ENCODE data around the gene NDUFAF7.
"Not testable (repeated sequence)": the region's sequence is repeated elsewhere in the genome, so short reads cannot be mapped to it uniquely, and the experiment has no call there.

The NDUFAF7 gene, protein sequence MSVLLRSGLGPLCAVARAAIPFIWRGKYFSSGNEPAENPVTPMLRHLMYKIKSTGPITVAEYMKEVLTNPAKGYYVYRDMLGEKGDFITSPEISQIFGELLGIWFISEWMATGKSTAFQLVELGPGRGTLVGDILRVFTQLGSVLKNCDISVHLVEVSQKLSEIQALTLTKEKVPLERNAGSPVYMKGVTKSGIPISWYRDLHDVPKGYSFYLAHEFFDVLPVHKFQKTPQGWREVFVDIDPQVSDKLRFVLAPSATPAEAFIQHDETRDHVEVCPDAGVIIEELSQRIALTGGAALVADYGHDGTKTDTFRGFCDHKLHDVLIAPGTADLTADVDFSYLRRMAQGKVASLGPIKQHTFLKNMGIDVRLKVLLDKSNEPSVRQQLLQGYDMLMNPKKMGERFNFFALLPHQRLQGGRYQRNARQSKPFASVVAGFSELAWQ

DNA sequence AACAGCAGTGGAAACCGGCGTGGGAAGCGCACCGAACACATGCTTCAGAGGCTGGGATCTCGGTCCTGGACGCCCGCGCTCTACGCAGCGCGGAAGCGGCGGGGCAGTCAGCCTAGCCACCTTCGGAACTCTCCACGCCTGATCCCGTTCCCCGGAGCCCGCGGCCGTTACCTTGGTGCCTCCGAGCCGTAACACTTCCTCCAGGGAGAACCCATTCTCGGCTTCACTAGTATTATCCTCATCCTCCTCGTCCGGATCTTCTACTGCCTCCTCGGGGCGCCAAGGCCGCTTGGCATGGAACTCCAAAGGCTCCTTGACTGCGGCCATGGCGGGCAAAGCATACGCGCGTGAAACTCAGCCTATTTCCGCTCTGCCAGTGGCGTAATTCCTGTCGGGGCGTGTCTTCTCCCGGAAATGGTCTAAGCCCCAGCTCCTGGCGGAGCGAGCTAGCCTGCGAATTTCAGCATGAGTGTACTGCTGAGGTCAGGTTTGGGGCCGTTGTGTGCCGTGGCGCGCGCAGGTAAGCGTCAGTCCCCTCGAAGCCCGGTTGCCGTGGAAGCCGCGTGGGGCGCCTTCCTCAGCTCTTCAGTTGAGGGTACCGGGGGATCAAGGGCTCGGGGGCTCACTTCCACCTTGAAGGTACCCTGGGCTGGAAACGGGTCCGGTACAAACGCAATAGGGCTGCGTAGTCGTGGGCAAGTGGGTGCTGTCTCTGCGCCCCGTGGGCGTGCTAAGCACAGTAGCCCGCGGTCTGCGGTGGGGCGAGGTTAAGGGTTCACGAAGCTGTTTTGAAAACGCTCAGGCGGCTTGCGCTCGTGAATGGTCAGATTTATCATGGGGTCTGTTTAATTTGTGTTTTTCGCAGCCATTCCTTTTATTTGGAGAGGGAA, at the start of gene NDUFAF7, which contains the start of gene CEBPZ:
Gene NDUFAF7, plus strand, starts transcription at position 418 of the 890 bp plus-strand sequence. Its CDS starts 48 bp downstream, at position 466.
Gene CEBPZ, minus strand, starts transcription at position 356 of the 890 bp plus-strand sequence. Its CDS starts 29 bp downstream, at position 327.
- DNase-seq = peak; percentile 96

DNA sequence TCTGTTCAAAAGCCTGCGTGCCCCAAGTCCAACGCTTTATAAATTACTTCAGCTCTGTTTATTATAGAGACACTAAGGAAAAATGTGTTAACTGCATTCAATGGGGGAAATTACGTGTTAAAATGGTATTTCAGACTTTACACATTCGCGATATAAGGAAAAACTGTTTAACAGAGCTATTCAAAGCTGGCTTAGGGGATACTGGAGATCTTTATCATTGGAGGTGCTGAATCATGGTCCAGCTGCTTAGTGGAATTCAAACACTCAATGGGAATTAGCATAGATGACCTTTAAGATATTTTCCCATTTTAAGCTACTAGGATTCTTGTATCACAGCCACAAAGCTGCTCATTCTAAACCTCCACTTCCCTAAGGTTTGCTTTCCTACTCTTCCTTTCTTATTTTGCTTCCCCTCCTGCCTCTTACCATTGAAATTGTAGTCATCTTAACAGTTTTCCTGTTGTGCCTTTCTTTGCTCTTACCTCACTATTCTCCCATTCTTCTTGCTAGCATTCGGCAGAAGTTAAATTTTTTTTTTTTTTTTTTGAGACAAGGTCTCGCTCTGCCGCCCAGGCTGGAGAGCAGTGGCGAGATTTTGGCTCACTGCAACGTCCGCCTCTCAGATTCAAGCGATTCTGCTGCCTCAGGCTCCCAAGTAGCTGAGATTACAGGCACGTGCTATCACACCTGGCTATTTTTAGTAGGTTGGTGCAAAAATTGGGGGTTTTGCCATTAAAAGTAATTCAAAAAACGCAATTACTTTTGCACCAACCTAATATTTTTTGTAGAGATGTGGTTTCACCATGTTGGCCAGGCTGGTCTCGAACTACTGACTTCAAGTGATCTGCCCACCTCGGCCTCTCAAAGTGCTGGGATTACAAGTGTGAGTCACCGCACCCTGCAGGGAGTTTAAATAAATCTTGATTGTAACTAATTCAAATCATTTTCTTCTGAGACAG, 49.5 kb upstream of the NDUFAF7 start:
- no peak for DNase-seq

DNA sequence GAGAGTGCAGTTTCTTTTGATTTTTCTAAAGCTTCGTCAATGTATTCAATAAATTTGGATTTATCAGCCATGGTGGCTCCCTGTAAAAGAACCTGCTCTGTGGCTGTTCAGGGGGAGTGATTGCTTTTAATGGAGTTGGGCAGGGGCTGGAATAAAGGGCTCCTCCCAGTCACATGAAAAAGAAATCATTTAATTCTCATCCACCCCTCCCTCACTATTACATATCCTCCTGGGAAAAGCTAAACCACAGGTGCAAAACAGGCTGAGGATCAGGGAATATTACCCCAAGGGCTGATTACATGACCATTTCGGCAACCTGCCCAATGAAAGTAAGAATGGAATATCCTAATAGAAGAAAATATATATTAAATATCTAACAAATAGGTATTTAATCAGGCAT, 42.9 kb upstream of the NDUFAF7 start, which contains the start of gene SULT6B1:
Gene SULT6B1, minus strand, starts transcription at position 101 of the 400 bp plus-strand sequence. Its CDS starts 30 bp downstream, at position 71.
- DNase-seq = no peak

DNA sequence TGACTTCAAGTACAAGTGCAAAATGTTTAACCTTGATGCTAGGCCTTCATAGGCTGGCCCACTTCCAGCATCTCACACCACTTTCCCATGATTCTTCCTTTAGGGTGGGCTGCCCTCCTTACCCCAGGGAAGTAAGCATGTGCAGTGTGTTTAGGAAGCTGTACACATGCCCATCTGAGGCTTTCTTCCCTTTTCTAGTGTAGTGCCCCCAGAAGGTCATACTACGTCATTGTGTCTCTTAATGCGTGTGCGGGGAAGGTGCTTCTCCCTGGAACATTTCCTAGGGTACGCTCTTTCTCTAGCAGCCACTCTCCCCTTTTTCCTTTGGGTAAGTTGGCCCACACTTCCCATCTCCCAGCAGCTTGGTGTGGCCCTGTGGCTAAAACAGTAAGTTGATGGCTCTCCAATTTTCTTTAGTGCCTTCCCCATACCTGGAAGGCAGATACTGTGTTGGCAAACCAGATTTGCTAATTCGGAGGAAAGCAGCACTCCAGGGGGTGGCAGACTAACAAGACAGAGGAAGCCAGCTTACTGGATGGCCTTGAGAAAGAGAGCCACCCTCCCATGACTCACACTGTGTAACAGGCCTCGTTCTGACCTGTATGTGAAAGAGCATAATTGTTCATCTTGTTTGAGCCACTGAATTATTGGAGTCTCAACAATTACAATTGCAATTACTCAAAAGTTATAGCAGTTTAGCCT, 41.9 kb upstream of the NDUFAF7 start:
- no peak for DNase-seq

DNA sequence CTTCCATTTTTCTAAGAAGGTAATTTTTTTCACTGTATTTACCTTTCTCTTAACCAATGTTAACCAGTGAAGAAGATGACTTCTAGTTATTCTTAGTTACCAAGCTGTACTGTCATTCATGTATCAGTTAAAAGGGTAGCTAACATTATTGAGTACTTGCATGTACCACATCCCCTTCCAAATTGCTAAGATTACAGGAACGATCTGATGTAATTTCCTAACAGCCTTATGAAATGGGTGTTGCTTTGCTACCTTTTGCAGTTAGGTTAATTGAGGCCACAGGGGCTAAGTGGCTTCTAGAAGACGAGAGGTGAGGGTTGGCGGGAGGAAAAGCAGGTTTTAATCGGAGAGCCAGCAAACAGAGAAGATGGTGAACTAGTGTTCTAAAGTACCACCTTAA, 41.2 kb upstream of the NDUFAF7 start:
- no peak for DNase-seq

DNA sequence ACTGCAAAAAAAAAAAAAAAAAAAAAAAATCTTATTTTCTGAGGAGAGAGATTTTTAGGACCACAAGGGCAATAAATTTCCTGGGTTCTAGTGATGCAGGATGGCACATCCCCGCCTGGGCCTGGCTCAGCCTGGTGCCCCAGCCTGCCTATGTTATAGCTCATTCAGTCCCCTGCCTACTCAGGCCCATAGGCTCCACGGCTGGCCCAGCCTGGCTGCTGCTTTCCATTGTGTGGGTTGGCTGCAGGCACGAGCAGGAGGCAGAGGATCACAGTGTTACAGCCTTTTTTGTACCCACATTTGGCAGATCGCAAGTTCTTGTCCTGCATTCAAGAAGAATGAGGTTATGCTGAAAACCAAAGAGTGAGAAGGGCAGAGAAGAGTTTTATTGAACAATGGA, 40.2 kb upstream of the NDUFAF7 start:
- no peak for DNase-seq

DNA sequence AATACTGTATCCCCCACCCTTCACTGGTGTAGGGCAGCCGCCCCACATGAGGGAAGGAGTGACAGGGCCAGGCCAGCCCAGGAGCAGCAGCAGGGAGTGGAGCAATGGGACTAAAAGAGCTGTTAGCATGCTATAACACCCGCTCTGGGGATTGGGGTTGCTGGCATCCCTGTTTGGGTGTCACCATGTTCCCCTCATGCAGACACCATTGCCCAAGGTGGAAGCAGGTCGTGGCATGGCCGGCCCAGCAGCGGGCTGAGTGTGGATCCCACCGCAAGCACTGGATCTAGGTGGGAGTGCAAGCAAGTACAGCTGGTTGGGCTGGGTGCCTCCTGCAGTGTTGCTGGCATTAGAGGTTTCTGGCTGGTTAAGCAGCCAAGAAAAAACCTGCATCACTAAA, 39.7 kb upstream of the NDUFAF7 start:
- no peak for DNase-seq

DNA sequence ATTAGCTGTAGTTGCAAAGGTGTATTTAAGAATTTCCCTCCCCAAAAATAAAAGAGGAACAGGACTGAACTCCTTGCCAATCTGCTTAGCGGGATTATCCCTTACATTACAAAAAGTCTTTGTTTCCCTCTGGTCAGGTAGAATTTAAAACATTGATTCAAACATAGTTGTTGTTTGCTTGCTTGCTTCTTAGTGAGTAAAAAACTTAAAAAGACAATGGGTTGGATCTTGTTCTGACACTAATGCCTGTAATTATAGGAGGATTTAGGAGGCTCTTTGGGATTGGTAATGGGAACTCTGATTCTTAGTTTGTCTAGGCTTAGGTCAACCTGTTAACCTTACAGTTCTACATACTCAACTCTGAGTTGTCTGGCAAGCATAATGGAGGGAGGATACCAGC, 38.9 kb upstream of the NDUFAF7 start:
- no peak for DNase-seq

DNA sequence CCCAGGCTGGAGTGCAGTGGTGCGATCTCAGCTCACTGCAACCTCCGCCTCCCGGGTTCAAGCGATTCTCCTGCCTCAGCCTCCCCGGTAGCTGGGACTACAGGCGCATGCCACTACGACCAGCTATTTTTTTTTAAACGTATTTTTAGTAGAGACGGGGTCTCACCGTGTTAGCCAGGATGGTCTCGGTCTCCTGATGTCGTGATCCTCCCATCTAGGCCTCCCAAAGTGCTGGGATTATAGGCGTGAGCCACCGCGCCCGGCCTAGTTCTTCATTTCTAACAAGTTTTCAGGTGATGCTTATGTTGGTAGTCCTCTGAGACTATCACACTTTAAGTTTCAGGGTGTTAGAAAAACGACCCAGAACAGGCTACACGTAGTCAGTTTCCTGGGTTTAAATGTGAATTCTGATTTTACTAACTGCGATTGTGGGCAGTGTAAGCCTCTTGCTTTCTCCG, 35.6 kb upstream of the NDUFAF7 start:
- DNase-seq = not testable (repeated sequence)

DNA sequence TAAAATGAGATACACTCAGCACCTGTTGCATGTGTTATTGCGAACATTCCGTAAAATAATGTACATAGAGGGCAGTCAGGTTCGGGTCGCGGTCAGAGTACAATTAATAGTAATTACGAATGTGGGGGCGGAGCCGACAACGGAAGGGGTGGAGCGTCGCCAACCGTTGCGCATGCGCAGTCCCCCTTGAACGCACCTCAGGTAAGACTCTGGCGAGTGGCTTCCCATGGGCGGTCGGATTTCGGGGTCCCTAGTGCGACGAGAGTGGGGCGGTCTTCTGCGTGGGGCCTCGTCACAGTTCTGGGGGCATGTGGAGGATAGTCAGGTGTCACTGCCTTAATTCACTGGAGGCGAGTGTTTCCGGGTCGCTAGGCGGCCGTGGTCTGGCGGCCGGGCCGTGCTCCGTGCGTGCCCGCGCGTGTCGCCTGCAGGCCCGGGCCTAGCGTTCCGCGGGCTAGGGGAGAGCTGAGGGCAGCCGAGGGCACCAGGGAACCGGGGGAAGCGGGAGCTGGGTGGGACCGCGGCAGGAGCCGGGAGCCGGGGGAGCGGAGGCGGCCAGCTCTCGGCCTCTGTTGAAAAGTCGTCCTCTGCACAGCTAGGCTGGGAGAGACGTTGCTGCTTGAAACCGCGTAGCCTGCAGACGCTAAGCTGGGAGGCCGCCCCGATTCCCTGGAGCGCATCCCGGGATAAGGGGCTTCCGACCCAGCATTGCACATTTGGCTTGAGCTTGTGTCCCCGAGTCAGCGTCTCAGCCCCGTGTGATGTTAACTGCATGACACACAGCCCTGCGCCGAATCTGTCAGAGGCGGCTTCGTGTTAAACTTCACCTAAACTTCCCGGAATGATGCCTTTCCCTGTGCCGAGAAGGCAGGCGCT, 34.9 kb upstream of the NDUFAF7 start, which contains the start of gene CEBPZOS:
Gene CEBPZOS, plus strand, starts transcription at position 177 of the 876 bp plus-strand sequence. CDS start 3,209 bp downstream, outside the sequence.
- DNase-seq = peak; percentile 85

DNA sequence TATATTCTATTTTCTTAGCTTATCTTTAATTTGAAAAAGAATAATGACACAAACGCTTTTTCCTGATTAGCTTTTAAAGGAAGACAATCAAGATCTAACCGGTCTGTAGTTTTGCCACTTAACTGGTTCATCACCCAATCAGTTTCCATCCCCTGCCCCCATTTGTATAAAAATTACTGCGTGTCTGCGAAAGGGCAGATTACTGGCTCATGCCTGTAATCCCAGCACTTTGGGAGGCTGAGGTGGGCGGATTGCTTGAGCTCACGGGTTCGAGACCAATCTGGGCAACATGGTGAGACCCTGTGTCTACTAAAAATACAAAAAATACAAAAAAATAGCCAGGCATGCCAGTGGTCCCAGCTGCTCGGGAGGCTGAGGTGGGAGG, 32.8 kb upstream of the NDUFAF7 start:
- DNase-seq = no peak

DNA sequence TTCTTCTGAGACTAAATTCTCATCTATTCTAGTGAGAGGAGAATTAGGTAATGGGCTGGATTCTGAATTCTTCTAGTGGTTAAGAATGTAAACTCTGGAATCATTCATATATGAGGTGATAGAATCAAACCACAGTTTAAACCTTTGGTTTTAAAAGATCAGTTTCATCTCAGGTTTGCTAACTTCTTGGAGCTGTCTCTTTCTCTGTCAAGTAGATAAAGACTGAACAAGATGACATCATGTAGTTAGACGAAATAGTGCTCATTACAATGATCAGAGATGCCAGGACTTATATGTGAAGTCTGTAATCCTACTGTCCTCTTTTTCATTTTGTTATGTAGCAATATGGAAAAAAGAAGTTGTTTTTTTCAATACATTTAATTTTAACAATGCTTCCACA, 30.2 kb upstream of the NDUFAF7 start:
- no peak for DNase-seq

DNA sequence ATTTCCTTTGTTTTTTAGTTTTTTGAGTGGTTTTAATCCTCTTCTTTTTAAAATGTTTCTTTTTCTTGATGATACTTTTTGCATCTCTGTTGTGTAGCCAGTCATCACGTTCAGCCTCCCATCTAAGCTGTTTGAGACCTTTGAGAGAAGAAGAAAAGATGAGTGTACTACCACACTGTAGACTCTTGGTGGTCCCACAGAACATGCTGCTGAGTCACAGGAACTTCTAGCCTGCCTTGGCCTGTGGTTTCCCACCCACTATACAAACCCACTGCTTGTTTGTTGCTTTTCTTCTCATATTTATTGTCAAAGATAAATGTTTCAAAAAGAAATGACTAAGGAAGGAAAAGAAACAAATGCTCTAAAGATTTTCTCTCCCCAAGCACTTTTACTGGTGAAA, 29.7 kb upstream of the NDUFAF7 start:
- no peak for DNase-seq

DNA sequence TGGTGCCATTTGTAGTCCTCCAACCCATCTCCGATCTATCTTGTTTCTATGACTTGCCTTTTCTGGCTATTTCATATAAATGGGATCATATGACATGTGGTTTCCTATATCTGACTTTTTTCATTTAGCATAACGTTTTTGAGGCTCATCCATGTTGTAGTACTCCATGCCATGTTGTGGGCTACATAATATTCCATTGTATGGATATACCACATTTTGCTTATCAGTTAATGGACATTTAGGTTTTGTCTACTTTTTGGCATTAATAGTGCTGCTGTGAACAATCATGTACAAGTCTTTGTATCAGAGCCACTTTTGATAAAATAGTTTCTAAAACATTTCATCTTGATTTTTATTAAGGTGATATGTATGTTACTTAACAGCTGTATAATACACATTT, 27.8 kb upstream of the NDUFAF7 start:
- no peak for DNase-seq

DNA sequence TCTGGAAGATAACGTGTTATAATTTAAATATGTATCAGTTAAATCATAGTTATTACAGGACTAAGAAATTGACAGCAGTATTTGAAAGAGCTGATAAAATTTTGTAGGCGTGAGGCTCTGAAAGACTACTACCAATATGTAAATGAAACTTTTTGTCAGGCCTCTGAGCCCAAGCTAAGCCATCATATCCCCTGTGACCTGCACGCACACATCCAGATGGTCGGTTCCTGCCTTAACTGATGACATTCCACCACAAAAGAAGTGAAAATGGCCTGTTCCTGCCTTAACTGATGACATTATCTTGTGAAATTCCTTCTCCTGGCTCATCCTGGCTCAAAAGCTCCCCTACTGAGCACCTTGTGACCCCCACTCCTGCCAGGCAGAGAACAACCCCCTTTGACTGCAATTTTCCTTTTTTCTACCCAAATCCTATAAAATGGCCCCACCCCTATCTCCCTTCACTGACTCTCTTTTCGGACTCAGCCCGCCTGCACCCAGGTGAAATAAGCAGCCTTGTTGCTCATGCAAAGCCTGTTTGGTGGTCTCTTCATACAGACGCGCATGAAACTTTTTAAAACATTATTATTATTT, 26.3 kb upstream of the NDUFAF7 start:
- not testable (repeated sequence) for DNase-seq

DNA sequence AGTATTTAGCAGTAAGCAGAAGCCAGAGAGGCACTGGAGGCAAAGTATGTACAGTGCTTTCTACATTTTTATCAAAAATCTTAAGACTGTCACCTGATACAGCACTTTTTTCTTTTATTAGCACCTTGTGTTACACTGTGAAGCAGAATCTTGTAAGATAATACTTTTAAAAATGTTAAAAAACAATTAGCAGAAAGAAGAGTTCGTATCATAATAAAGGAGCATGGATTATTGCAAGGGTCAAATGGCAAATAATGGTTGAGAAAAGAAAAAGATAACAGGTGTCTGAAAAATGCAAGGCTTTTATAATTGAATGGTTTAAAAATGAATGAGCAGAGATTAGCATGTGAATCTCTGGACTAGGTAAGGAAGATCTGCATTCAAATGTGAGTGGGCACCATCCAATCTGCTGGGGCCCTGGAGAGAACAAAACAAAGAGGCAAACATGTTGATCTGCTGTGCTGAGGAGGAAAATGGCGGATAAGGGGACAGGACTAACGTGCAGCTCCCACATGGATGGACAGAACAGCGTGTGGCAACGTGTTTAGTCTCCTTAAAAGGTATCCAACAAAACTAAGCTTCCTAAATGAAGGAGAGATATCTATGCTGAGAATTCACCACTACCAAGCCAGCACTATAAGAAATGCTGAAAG, 25.6 kb upstream of the NDUFAF7 start:
- DNase-seq = no peak

DNA sequence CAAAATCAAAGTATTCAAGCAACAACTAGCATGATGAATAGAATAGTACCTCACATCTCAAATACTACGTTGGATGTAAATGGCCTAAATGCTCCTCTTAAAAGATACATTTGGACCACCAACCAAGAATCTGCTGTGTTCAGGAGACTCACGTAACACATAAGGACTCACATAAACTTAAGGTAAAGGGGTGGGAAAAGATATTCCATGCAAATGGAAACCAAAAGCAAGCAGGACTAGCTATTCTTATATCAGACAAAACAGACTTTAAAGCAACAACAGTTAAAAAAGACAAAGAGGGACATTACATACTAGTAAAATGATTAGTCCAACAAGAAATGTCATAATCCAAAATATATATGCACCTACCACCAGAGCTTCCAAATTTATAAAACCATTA, 24.7 kb upstream of the NDUFAF7 start:
- DNase-seq = not testable (repeated sequence)

DNA sequence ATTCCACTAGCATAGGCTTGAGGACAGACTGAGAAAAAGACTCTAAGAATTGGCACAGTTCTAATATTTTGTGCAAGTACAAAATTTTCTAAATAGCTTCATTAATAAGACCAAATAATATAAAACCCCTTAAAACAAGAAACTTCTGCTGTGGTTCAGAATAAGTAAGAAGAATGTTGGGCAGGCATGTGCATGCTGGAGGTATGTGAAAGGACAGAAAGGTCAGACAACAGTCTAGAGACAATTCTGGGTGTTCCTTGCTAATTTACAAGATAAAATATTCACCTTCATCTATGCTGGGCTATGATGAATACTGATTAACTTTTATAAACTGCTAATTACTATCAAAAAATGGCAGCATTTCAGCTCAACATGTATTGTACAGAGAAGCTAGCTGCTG, 20.2 kb upstream of the NDUFAF7 start:
- DNase-seq = no peak

DNA sequence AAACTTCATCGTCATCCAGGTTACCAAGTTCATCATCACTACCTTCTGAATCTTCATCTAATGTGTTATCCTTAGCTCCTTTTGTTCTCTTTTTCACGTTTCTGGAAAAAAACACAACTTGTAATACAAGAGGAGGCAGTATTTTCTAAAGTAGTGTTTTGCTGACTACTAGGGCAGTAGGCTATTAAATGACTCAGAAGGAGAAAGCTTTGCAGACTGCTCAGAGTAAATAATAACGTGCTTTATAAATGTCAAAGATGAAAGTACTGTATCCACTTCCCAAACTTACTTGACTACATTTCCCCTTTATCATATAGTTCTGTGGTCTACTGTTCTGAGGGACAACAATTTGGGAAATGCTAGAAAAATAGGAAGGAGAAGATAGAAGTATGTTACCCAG, 19.5 kb upstream of the NDUFAF7 start:
- DNase-seq = no peak
